HUES6 (cell line): Measurements from ENCODE around the gene POTEB2.
"Not testable (repeated sequence)": the region's sequence is repeated elsewhere in the genome, so short reads cannot be mapped to it uniquely, and the experiment has no call there.

ENCODE experiments used
- H3K27ac ChIP-seq: 2 replicates; pipeline ENCODE4 v1.7.0; 2013; ENCODE audit warnings: low read depth, mild to moderate bottlenecking, low read length, inconsistent platforms
- H3K27me3 ChIP-seq: 2 replicates; pipeline ENCODE4 v1.6.1; 2013; ENCODE audit warnings: low read length; ENCODE audit not compliant: control insufficient read depth, insufficient read depth
- H3K36me3 ChIP-seq: 2 replicates; pipeline ENCODE4 v1.6.1; 2013; ENCODE audit warnings: low read length; ENCODE audit not compliant: control insufficient read depth, insufficient read depth
- H3K4me1 ChIP-seq: 2 replicates; pipeline ENCODE4 v1.6.1; 2013; ENCODE audit warnings: low read length; ENCODE audit not compliant: control insufficient read depth, insufficient read depth
- H3K4me3 ChIP-seq: 2 replicates; pipeline ENCODE4 v1.5.1; 2013; ENCODE audit warnings: low read depth, low read length
- H3K9ac ChIP-seq: one replicate; pipeline ENCODE4 v1.6.1; 2013; ENCODE audit warnings: mild to moderate bottlenecking, low read length
- H3K9me3 ChIP-seq: 2 replicates; pipeline ENCODE4 v1.6.1; 2013; ENCODE audit warnings: low read depth, low read length; ENCODE audit not compliant: control insufficient read depth, insufficient read depth

The POTEB2 gene

DNA sequence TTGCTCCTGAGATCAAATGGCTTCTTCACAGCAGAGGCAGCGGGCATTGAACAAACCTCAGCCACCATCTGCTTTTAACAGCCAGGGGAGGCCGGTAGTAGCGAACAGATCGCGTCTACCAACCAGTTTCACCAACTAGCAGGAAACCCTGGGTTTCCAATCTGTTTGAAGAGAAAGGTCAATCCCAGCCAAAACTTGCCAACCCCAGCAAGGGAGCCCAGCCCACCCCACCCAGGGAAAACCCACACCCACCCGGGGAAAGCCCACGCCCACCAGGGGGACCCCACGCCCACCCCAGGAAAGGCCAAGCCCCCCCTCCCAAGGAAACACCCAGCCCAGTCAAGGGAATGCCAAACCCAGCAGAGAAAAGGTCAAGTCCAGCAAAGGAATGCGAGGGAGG lies at the start of gene POTEB2:
Gene POTEB2 (minus strand): TSS at position 101 of the 400 bp plus-strand sequence. CDS start 33 bp downstream, at position 68.
- not testable (repeated sequence) for H3K4me3 ChIP-seq, H3K36me3 ChIP-seq, H3K4me1 ChIP-seq, H3K27ac ChIP-seq, H3K9ac ChIP-seq, H3K27me3 ChIP-seq, H3K9me3 ChIP-seq

DNA sequence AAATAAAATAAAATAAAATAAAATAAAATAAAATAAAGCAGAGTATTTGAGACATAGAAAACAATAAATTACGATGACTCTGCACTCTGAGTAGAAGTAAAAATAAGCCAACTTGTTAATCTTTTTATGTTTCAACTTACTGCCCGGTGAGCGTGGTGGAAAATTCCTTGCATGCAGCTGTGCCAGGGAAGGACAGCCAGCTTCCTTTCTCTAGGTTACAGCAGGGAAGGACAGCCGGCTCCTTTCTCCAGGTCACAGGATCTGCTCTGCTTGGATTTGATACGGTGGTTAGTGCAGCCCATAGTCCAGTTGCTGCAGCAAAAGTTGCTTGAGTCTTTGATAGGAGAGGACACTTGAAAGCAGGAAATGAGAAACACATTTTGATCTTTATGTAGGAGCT lies 13.8 kb upstream of the POTEB2 start:
- H3K36me3 ChIP-seq, H3K27me3 ChIP-seq, H3K9me3 ChIP-seq, H3K4me1 ChIP-seq, H3K27ac ChIP-seq, H3K4me3 ChIP-seq, H3K9ac ChIP-seq: not testable (repeated sequence)

DNA sequence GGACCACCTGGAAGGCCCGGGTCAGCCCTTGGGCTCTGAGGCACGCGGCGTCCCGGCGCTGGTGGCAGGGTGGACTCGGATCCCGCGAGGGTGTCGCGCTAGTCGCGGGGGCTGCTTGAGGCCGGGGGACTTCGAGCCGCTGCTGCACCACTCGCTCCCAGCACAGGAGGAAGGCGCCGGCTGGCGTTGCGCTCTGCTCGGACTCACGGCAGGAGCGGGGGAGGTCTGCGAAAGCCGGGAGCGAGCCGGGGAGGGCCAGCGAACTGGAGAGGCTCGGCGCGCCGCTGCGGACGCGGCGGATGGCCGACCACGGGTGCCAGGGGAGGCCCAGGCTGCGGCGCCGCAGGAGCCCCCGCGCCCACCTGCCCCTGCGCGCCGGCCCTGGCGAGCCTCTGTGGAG lies 12.3 kb upstream of the POTEB2 start:
- not testable (repeated sequence) for H3K9me3 ChIP-seq, H3K27me3 ChIP-seq, H3K27ac ChIP-seq, H3K36me3 ChIP-seq, H3K4me1 ChIP-seq, H3K9ac ChIP-seq, H3K4me3 ChIP-seq

DNA sequence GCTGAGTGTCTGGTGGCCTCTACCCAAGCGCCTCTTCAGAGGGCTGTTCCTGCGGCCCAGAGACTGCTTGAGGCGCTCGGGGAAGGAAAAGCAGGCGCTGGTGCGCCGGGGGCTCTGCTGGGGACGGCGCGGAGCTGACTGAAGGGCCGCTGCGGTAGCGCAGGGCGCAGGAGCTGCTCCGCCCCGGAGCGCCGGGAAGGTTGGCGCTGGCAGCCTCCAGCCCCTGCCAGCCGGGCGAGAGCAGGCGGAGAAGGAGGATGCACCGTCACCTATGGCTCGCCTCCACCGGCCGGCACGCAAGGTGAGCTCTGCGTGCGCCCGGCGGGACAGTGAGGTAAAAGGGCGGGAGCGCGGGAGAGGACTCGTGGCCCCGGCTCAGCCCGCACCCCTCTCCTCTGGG lies 11.7 kb upstream of the POTEB2 start:
- H3K36me3 ChIP-seq, H3K4me3 ChIP-seq, H3K27ac ChIP-seq, H3K27me3 ChIP-seq, H3K9me3 ChIP-seq, H3K9ac ChIP-seq, H3K4me1 ChIP-seq: not testable (repeated sequence)
